Measurements from ENCODE around the gene CEMIP2. TPM values are rescaled to one million over a fixed set of nuclear protein-coding genes. Genes with fewer than 3 reads are reported as not detected.

Gene CEMIP2
- 100 to 1,000 TPM; 113 to 277 (median 161) TPM for total RNA-seq

GRCh38 chr9:71768388-71769174 lies at the start of gene CEMIP2:
Gene CEMIP2 (minus strand): TSS chr9:71768513. CDS start chr9:71750373, 18,140 bp downstream.
- peak within 1 kb of the TSS; percentile 95 to 99 (median 98) for H3K27ac ChIP-seq
- TF ChIP-seq POLR2AphosphoS5 (IDR thresholded peaks at IDR 0.05) (peak; percentile 89 to 96), EP300 (IDR thresholded peaks at IDR 0.05) (peak in 1 of 4 donors; percentile 42), CTCF (IDR thresholded peaks at IDR 0.05) (peak; percentile 47 to 73 (median 62)), POLR2A (IDR thresholded peaks at IDR 0.05) (peak in 3 of 4 donors; percentile 86 to 97 (median 89))
- H3K27me3 ChIP-seq: no peaks in the 10 kb centered on the region
- H3K36me3 ChIP-seq: no peaks in the 10 kb centered on the region
- DNase-seq: peak; percentile 94 to 98
- WGBS, 2 donors: 0 to 1% methylated on average over 8 to 79 of the region's 86 CpGs
- H3K4me3 ChIP-seq: peak within 1 kb of the TSS; percentile 72 to 97 (median 82)
- peak; percentile 93 to 94 for ATAC-seq (ENCODE audit: low FRiP score in 2 of 2)
- peaks cover 21 to 52% (median 46%) of the 10 kb centered on the region in 4 donors for H3K4me1 ChIP-seq
- no peaks in the 10 kb centered on the region for H3K9me3 ChIP-seq

- 29 to 32% methylated on average over 9 of the region's 9 CpGs for WGBS, 2 donors
- ATAC-seq (ENCODE audit: low FRiP score in 2 of 2) (peak in 1 of 2 donors; percentile 18), DNase-seq (peak in 1 of 2 donors; percentile 57)
Measured at GRCh38 chr9:71816916-71817451, 48.7 kb upstream of the CEMIP2 start.

GRCh38 chr9:71814815-71815214 lies 46.5 kb upstream of the CEMIP2 start:
- Histone ChIP-seq H3K4me1 (peaks cover 0 to 5% (median 1%) of the 10 kb centered on the region in 4 donors), H3K4me3 (no peak overlapping the region), H3K27me3 (no peaks in the 10 kb centered on the region), H3K27ac (no peak overlapping the region), H3K9me3 (no peaks in the 10 kb centered on the region), H3K36me3 (no peaks in the 10 kb centered on the region)
- DNase-seq (no peak), ATAC-seq (ENCODE audit: low FRiP score in 2 of 2) (peak in 1 of 2 donors; percentile 46)
- TF ChIP-seq EP300 (IDR thresholded peaks at IDR 0.05) (no peak), CTCF (IDR thresholded peaks at IDR 0.05) (no peak), POLR2AphosphoS5 (IDR thresholded peaks at IDR 0.05) (no peak), POLR2A (IDR thresholded peaks at IDR 0.05) (no peak)
- WGBS, 2 donors: 77 to 78% methylated on average over 3 of the region's 3 CpGs

More at GRCh38 chr9:71816916-71817451, 48.7 kb upstream of the CEMIP2 start:
- Histone ChIP-seq H3K27ac (no peak overlapping the region), H3K27me3 (no peaks in the 10 kb centered on the region), H3K4me1 (peaks cover 0 to 5% (median 1%) of the 10 kb centered on the region in 4 donors), H3K9me3 (no peaks in the 10 kb centered on the region), H3K36me3 (no peaks in the 10 kb centered on the region), H3K4me3 (no peak overlapping the region)
- TF ChIP-seq EP300 (IDR thresholded peaks at IDR 0.05) (no peak), CTCF (IDR thresholded peaks at IDR 0.05) (no peak), POLR2AphosphoS5 (IDR thresholded peaks at IDR 0.05) (no peak), POLR2A (IDR thresholded peaks at IDR 0.05) (no peak)

GRCh38 chr9:71814226-71814625 lies 45.9 kb upstream of the CEMIP2 start:
- DNase-seq (no peak), ATAC-seq (ENCODE audit: low FRiP score in 2 of 2) (no peak)
- TF ChIP-seq POLR2AphosphoS5 (IDR thresholded peaks at IDR 0.05): no peak
- TF ChIP-seq POLR2A (IDR thresholded peaks at IDR 0.05): no peak
- no peak for TF ChIP-seq EP300 (IDR thresholded peaks at IDR 0.05)
- peaks cover 0 to 5% (median 1%) of the 10 kb centered on the region in 4 donors for H3K4me1 ChIP-seq
- no peak overlapping the region for H3K27ac ChIP-seq
- WGBS, 2 donors: 75 to 78% methylated on average over 3 of the region's 3 CpGs
- no peaks in the 10 kb centered on the region for H3K9me3 ChIP-seq
- no peak overlapping the region for H3K4me3 ChIP-seq
- H3K27me3 ChIP-seq: no peaks in the 10 kb centered on the region
- H3K36me3 ChIP-seq: no peaks in the 10 kb centered on the region

- H3K27me3 ChIP-seq: no peaks in the 10 kb centered on the region
- H3K9me3 ChIP-seq: no peaks in the 10 kb centered on the region
- peaks cover 0 to 4% (median 1%) of the 10 kb centered on the region in 4 donors for H3K4me1 ChIP-seq
- DNase-seq (no peak), ATAC-seq (ENCODE audit: low FRiP score in 2 of 2) (peak in 1 of 2 donors; percentile 67)
- no peaks in the 10 kb centered on the region for H3K36me3 ChIP-seq
- TF ChIP-seq POLR2AphosphoS5 (IDR thresholded peaks at IDR 0.05) (no peak), POLR2A (IDR thresholded peaks at IDR 0.05) (no peak), CTCF (IDR thresholded peaks at IDR 0.05) (no peak), EP300 (IDR thresholded peaks at IDR 0.05) (no peak)
- 72 to 85% methylated on average over 4 of the region's 4 CpGs for WGBS, 2 donors
- no peak overlapping the region for H3K27ac ChIP-seq
- no peak overlapping the region for H3K4me3 ChIP-seq
Measured at GRCh38 chr9:71812385-71812784, 44.1 kb upstream of the CEMIP2 start.
